Liver (tissue), 3 donors: ENCODE measurements around the gene MPP7.

Experiments
- EGR1 ChIP-seq, 2 donors: IDR thresholded peaks; 2 replicates each; pipeline ENCODE4 v1.6.1; 2016 to 2018; ENCODE audit warnings: antibody characterized with exemption in 2 of 2, low read depth in 2 of 2
- GABPA ChIP-seq, 2 donors: IDR thresholded peaks in 1 of 2; conservative IDR thresholded peaks in 1 of 2; 2 replicates each; pipeline ENCODE4 v1.6.1; 2016; ENCODE audit warnings: antibody characterized with exemption in 2 of 2, mild to moderate bottlenecking in 1 of 2, moderate library complexity in 1 of 2
- HNF4A ChIP-seq, 2 donors: conservative IDR thresholded peaks; 2 replicates each; pipeline ENCODE4 v1.6.1; 2016; ENCODE audit warnings: antibody characterized with exemption in 2 of 2, mild to moderate bottlenecking in 2 of 2
- HNF4G ChIP-seq: IDR thresholded peaks from 2 replicates; pipeline ENCODE4 v1.6.1; 2016; ENCODE audit warnings: antibody characterized with exemption
- JUND ChIP-seq, 2 donors: IDR thresholded peaks; 2 replicates each; pipeline ENCODE4 v1.6.1; 2016; ENCODE audit warnings: antibody characterized with exemption in 2 of 2
- RAD21 ChIP-seq, 2 donors: IDR thresholded peaks; 2 replicates each; pipeline ENCODE4 v1.6.1; 2016; ENCODE audit warnings: antibody characterized with exemption in 2 of 2, mild to moderate bottlenecking in 2 of 2
- RXRA ChIP-seq, 2 donors: IDR thresholded peaks; 2 replicates each; pipeline ENCODE4 v1.6.1; 2017 to 2018; ENCODE audit warnings: antibody characterized with exemption in 2 of 2, mild to moderate bottlenecking in 1 of 2
- SP1 ChIP-seq: IDR thresholded peaks from 2 replicates; pipeline ENCODE4 v1.6.1; 2018; ENCODE audit warnings: antibody characterized with exemption, mild to moderate bottlenecking
- TAF1 ChIP-seq: conservative IDR thresholded peaks from 2 replicates; pipeline ENCODE4 v1.6.1; 2016; ENCODE audit warnings: antibody characterized with exemption, mild to moderate bottlenecking
- YY1 ChIP-seq: IDR thresholded peaks from 2 replicates; pipeline ENCODE4 v1.6.1; 2016; ENCODE audit warnings: antibody characterized with exemption, mild to moderate bottlenecking
- ZBTB33 ChIP-seq: IDR thresholded peaks from 2 replicates; pipeline ENCODE4 v1.6.1; 2016; ENCODE audit warnings: antibody characterized with exemption
- TF ChIP-seq, protein P1 (sequence below): fragments of 150-350 bp; IDR thresholded peaks from 2 replicates; pipeline ENCODE4 v1.5.1; 2017; ENCODE audit warnings: improper control_type of control experiment, low read depth, low read length; ENCODE audit not compliant: missing input control
- TF ChIP-seq, protein P2 (sequence below): IDR thresholded peaks from 2 replicates; pipeline ENCODE4 v1.6.1; 2016; ENCODE audit warnings: antibody characterized with exemption
- TF ChIP-seq, protein P3 (sequence below): IDR thresholded peaks from 2 replicates; pipeline ENCODE4 v1.6.1; 2016; ENCODE audit warnings: antibody characterized with exemption
- donor health status: healthy.
- donor health status: healthy.

DNA sequence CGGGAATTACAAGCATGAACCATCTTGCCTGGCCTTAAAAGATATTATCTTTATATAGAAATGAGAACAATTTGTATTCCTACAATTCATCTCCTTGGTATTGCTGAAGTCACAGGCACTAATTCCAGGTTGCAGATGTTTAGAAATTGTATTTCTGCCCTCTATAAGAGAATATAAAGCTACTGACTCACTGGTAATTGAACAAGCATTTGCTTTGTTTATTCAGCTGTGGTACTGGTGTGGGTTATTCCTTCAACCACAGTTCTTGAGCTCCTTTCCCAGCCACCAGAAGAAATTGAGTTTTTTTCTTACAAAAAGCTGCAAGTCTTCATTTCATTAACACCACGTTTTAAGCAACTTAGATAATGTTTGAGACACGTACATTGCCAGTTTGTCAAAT, 29.0 kb upstream of the MPP7 start:
- TF ChIP-seq GABPA (IDR thresholded peaks at IDR 0.05 in 1 of 2, conservative IDR thresholded peaks at IDR 0.05 in 1 of 2) (no peak), SP1 (no peak), JUND (IDR thresholded peaks at IDR 0.05) (no peak), YY1 (no peak), RXRA (IDR thresholded peaks at IDR 0.05) (no peak), RAD21 (IDR thresholded peaks at IDR 0.05) (no peak), EGR1 (IDR thresholded peaks at IDR 0.05; ENCODE audit: low read depth in 2 of 2) (no peak), TAF1 (no peak), HNF4A (conservative IDR thresholded peaks at IDR 0.05) (no peak), ZBTB33 (no peak), HNF4G (no peak)
- TF ChIP-seq, protein P1, sequence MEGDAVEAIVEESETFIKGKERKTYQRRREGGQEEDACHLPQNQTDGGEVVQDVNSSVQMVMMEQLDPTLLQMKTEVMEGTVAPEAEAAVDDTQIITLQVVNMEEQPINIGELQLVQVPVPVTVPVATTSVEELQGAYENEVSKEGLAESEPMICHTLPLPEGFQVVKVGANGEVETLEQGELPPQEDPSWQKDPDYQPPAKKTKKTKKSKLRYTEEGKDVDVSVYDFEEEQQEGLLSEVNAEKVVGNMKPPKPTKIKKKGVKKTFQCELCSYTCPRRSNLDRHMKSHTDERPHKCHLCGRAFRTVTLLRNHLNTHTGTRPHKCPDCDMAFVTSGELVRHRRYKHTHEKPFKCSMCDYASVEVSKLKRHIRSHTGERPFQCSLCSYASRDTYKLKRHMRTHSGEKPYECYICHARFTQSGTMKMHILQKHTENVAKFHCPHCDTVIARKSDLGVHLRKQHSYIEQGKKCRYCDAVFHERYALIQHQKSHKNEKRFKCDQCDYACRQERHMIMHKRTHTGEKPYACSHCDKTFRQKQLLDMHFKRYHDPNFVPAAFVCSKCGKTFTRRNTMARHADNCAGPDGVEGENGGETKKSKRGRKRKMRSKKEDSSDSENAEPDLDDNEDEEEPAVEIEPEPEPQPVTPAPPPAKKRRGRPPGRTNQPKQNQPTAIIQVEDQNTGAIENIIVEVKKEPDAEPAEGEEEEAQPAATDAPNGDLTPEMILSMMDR, result no peak
- TF ChIP-seq, protein P2, sequence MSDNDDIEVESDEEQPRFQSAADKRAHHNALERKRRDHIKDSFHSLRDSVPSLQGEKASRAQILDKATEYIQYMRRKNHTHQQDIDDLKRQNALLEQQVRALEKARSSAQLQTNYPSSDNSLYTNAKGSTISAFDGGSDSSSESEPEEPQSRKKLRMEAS, result no peak
- TF ChIP-seq, protein P3, sequence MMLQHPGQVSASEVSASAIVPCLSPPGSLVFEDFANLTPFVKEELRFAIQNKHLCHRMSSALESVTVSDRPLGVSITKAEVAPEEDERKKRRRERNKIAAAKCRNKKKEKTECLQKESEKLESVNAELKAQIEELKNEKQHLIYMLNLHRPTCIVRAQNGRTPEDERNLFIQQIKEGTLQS, result no peak
